Measurements from ENCODE around the gene NTM.
A peak's percentile ranks its signal among the peaks of the same experiment; 100 is the strongest.

NTM gene

DNA sequence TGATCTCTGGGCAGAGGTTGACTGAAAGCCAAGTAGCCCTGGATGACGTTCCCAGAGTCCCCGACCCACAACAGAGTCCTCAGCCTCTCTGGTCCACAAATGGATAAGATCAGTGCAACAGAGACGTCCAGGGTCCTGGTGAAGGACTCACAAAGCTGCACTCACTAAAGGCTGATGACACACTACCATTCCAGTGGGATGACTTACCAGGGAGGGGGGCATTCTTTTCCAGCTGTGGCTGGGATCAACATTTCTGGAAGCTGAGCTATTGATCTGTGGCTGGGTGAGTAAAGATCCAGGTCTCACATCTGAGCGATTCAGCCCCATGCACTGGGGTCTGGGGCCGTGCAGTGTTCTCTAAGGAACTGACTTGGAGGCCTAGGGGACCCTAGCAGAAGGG is 296.2 kb downstream of the NTM start:
- no peak for DNase-seq (ENCODE audit: extremely low read depth, low read depth)
- TF ChIP-seq, protein P1, sequence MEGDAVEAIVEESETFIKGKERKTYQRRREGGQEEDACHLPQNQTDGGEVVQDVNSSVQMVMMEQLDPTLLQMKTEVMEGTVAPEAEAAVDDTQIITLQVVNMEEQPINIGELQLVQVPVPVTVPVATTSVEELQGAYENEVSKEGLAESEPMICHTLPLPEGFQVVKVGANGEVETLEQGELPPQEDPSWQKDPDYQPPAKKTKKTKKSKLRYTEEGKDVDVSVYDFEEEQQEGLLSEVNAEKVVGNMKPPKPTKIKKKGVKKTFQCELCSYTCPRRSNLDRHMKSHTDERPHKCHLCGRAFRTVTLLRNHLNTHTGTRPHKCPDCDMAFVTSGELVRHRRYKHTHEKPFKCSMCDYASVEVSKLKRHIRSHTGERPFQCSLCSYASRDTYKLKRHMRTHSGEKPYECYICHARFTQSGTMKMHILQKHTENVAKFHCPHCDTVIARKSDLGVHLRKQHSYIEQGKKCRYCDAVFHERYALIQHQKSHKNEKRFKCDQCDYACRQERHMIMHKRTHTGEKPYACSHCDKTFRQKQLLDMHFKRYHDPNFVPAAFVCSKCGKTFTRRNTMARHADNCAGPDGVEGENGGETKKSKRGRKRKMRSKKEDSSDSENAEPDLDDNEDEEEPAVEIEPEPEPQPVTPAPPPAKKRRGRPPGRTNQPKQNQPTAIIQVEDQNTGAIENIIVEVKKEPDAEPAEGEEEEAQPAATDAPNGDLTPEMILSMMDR (IDR thresholded peaks at IDR 0.05; ENCODE audit: low read depth, low read length) = no peak

DNA sequence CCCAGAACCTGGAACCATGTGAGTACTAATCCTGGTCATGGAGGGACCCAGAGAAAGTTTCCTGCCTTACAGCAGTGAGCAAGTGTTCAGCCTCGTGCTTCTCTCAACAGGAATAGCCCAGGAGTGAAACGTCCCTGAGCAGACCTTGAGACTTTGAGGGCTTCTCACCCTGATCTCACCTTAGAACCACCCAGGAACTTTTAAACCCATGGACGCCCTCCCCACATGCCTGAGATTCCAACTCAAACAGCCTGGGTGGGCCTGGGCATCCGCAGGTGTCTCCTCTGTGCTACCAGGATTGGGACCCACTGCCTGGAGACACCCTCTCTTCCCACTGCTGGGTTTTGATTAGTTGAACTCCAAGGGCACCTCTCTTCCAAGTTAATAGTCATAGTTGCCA is 297.2 kb downstream of the NTM start:
- TF ChIP-seq, protein P1 (IDR thresholded peaks at IDR 0.05; ENCODE audit: low read depth, low read length) = no peak
- no peak for DNase-seq (ENCODE audit: extremely low read depth, low read depth)

- DNase-seq (ENCODE audit: extremely low read depth, low read depth) = no peak
- TF ChIP-seq, protein P1 (IDR thresholded peaks at IDR 0.05; ENCODE audit: low read depth, low read length) = peak; percentile 66
Observed at GRCh38 chr11:131668500-131669400, 298.3 kb downstream of the NTM start.

DNA sequence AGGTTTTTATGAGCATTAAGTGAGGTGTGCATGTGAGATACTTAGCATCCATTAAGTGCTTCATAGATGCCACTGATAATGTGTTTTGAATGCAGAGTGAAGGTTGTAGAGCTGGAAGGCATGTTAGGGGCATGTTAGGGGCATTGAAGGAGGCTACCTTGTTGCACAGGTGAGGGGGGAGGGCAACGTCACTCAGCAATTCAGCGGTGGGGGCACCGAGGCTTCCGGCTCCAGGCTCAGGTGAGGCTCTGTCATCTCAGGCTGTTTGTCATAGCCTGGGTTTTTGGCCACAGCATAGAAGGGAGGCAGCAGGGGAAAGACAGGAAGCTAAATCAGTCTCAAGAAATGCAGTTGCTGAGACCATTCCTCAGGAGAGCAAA is 299.0 kb downstream of the NTM start:
- DNase-seq (ENCODE audit: extremely low read depth, low read depth) = no peak
- TF ChIP-seq, protein P1 (IDR thresholded peaks at IDR 0.05; ENCODE audit: low read depth, low read length) = no peak

DNA sequence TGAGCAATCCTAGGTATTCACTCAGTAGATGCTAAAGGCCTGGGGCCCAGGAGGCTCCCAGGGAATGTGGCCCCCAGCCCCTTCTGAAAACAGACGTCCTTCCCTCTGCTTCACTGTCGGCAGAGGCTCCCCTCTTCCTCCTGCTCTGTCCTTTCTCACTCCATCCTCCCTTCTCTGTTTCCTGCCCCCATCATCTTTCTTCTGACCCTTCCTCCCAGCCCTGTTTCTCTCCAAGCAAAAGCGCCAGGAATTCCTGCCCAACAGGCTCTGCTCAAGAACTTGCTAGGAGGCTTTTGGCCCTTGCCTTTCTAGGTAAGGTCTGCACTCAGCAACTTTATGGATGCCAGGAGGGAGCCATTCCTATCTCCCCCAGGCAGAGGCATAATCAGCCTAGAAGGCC is 300.5 kb downstream of the NTM start:
- TF ChIP-seq, protein P1 (IDR thresholded peaks at IDR 0.05; ENCODE audit: low read depth, low read length) = no peak
- DNase-seq (ENCODE audit: extremely low read depth, low read depth) = no peak

DNA sequence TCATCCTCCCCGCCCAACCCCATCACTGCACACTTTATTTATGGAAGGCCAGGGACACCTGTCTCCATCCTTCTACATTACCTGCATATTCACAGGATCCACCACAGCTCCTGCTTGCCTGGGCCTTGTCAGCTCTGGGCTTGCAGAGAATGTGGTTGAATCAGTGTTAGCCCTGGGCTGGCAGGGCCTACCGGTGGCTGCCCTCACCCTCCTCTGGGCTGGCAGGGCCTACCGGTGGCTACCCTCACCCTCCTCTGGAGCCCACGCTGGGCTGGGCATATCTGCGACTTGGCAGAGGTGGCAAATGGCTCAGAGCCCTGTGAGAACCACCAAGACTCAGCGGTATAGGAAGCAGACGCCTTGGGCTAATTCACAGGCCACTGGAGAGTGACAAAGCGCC is 300.9 kb downstream of the NTM start:
- no peak for DNase-seq (ENCODE audit: extremely low read depth, low read depth)
- TF ChIP-seq, protein P1 (IDR thresholded peaks at IDR 0.05; ENCODE audit: low read depth, low read length) = no peak

- DNase-seq (ENCODE audit: extremely low read depth, low read depth) = no peak
- TF ChIP-seq, protein P1 (IDR thresholded peaks at IDR 0.05; ENCODE audit: low read depth, low read length) = no peak; the same call in none of the 2 replicates
Observed at GRCh38 chr11:131671734-131672133, 301.3 kb downstream of the NTM start.

Measured in AG09319 (cell line).